Hematopoietic multipotent progenitor cell treated with erythropoietin and hydrocortisone succinate and interleukin-3 and kit ligand, for 17 days (in vitro differentiated cells): ENCODE data around the gene HOXD12.
A peak's percentile ranks its signal among the peaks of the same experiment; 100 is the strongest.

ENCODE experiments used
- DNase-seq: peaks from one replicate; pipeline ENCODE4 v3.0.0-alpha.2; 2015; ENCODE audit warnings: low spot score

Gene HOXD12

DNA sequence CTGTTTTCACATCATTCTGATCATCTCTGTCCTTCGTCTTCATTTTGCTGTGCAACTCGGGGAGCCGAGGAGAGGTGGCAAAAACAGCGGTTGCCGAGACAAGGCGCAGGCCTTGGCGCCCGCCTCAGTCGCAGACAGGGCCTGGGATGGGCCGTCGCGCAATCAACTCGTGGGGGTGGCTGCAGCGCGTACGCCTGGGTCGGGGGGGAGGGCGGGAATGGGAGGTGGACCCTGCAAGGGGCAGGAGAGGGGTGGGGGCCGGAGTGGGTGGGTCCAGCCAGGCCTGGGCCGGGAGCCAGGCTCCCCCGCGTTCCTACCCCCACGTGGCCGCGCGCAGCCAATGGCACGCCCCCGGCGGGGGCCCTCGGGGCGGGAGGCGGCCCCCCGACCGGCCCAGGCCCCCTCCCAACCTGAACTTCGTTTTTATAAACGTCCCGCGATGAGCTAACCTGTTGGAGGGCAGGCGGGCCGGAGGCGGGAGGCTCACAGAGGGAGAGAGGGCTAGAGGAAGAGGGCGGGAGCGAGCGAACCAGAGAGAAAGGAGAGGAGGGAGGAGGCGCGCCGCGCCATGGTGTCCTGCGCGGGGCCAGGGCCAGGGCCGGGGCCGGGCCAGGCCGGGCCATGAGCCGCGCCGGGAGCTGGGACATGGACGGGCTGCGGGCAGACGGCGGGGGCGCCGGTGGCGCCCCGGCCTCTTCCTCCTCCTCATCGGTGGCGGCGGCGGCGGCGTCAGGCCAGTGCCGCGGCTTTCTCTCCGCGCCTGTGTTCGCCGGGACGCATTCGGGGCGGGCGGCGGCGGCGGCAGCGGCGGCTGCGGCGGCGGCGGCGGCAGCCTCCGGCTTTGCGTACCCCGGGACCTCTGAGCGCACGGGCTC, 7.1 kb upstream of the HOXD12 start, which contains the start of gene HOXD13:
TSS of gene HOXD13 (plus strand) at position 452 of the 875 bp plus-strand sequence. CDS start at position 622, 170 bp downstream.
- no peak for DNase-seq

DNA sequence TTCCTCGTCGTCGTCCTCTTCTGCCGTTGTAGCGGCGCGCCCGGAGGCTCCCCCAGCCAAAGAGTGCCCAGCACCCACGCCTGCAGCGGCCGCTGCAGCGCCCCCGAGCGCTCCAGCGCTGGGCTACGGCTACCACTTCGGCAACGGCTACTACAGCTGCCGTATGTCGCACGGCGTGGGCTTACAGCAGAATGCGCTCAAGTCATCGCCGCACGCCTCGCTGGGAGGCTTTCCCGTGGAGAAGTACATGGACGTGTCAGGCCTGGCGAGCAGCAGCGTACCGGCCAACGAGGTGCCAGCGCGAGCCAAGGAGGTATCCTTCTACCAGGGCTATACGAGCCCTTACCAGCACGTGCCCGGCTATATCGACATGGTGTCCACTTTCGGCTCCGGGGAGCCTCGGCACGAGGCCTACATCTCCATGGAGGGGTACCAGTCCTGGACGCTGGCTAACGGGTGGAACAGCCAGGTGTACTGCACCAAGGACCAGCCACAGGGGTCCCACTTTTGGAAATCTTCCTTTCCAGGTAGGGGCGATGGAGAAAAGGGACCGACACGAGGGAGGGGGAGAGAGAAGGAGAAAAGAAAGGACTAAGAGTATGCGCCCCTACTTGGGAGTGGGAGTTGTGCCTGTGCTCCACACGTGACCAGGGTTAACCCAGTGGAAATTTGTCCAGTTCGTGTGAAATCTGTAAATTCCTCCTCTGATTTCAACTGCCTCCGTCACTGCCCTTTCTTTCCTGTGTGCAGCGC, 6.3 kb upstream of the HOXD12 start:
- DNase-seq = no peak

DNA sequence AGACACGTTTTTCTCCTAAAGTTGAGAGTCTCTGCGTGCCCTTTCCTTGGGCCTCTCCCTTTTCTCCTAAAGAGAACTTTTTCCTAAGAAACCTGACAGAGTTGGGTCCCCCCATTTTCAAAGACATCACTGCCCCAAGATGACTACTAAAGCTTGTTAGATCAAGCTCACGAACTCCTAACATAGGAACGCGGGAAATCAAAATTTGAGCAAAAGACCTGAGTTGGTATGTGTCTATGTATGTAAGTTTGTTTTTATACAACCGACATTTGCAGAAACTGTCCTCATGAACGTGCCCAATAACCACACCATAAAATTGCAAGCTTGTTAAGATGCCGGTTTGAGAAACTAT, 5.7 kb upstream of the HOXD12 start:
- no peak for DNase-seq

DNA sequence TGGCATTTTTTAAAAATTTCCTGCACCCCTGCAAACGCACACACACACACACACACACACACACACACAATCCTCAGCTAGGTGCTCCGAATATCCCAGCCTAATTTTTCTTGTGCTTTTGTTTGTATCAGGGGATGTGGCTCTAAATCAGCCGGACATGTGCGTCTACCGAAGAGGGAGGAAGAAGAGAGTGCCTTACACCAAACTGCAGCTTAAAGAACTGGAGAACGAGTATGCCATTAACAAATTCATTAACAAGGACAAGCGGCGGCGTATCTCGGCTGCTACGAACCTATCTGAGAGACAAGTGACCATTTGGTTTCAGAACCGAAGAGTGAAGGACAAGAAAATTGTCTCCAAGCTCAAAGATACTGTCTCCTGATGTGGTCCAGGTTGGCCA, 5.2 kb upstream of the HOXD12 start:
- no peak for DNase-seq

DNA sequence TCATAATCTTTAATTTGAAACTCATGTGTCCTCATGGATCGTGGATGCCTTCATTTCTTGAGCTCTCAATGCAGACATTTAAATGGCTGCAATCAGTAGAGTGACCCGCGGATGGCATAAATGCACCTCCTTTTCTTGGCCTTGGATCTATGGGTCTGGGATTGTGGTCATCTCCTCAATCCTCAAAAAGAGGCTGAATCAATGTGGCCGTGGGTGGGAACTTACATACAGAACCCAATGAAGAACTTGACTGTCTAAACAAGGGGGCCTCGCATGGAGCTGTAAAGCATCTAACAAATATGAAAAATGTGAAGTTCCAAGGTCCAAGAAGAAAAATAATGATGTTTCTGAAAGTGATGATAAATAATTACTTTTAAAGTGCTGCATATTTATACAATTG, 4.2 kb upstream of the HOXD12 start:
- DNase-seq = no peak

DNA sequence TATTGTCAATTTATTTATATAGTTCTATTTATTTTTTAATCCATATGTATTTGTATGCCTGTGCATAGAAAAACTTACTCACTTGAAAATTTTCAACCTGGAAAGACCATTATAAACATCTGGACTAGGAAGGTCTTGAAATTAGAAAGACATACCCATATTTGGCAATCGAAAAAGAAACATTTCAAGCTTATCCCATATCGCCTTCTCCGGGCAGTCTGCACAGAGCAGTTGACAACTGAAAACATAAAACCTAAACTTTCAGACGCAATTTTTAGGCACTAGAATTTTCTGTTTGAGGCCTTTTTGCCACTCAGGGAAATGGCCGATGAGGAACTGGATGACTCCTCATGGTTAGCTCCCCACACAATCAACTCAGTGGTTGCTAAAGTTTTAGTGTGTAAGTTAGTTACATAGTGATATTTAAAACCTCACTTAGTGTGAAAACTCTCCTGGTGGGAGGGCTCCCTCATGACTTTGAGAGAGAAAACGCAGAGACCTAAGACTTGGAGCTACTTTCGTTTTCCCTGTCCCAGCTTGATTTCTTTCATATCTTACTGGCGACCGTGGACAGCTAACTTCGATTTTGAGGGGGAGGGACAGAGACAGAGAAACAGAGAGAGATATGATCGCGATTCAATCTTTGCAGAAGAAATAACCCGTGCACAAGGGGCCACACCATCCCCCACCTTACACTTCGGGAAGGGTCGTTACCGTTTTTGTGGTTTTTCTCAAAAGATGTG, 3.2 kb upstream of the HOXD12 start:
- DNase-seq = no peak

DNA sequence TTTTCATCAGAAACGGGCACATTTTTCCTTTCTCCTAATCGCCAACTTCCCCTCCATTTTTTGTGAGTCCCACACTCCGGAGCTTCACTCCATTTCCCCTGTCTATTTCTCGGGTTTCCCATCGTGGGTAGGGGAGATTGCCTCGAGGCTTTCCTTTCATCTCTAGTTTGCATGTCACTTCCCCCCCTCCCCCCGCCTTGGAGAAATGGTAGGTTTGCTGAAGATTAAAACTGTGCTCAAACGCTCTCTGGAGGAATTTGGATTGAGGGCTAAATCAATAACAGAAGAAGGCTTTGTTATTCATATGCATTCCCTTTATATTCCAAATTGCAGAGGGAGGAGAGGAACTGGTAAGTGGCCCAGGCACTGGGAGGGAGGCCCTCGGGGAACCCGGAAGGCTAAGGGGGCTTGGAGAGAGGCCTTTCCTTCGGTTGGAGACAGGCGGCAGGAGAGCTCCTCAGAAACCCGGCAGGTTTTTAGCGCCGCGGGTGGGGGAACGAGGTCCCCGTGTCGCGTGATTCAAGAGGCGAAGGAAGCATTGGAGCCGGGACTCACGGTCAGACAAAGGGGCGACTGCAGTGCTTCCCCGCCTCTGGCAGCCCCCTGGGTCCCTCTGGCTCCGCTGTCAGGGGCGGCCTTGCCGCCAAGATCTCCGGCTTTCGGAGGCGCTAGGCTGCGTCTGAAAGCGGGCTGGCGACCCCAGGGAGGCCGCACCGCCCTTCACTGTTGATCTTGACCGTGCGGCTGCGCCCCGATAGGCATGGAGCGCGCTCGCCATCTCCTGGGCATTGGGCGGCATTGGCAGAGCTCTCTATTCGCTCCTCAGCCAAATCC, 2.4 kb upstream of the HOXD12 start:
- peak; percentile 18 for DNase-seq

DNA sequence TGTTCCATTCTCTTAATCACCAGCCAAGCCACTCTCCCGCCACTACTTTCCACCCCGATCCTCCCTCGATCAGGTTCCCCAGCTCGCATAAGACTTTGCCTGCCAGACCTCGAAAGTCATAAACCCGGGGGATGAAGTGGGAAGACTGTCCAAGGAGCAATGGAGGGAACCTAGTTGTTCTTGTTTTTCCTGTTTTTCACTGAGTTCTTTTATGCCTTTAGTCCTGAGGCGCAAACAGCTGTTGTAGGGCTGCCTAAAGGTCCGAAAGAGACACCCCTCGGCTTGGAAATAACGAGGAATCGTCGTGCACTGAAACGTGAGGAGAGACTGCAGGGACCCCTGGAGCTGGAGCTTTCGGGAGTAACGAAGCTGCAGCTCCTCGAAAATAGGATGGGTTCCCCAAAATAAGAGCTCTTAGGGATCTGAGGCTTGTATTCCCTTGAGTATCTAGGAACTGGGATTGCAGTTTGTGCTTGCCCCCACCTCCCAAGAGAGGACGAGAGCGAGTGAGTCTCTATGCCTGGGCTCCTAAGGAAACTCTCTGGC, 1.7 kb upstream of the HOXD12 start:
- no peak for DNase-seq

DNA sequence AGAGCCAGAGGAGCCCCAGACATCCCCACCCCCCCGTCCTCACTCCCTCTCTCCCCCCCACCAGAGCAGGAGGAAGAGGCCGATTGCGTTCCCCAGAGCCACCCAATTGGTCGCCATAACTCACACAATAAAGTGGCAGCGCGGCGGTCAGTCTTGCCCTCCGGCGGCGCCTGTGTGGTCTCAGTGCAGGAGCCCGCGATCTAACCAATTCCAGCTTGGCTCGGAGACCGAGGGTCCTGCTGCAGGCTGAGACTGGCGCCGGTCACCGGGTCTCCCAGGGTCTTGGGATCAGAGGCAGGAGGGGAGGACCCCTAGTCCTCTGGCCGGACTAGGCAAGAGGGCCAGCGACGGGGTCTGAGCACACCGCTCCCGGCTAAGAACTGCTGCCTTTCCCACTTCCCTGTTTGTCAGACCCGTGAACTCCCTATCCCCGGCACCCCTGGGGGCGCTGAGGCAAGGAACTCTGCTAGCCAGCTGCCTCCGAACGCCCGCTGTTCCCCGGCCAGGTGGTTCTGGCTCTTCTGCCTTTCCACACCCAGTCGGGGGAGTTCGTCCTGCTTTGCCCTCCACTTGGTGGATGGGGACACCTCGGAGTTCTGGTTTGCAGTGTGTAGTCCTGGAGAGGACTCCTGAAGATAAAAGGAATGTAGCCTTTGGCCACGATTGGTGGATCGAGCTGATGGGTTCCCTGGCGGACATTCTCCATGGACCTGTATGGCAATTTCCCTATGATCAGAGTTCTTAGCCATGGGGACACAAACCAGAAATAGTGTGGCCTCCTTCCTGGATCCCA, 1.0 kb upstream of the HOXD12 start:
- no peak for DNase-seq

DNA sequence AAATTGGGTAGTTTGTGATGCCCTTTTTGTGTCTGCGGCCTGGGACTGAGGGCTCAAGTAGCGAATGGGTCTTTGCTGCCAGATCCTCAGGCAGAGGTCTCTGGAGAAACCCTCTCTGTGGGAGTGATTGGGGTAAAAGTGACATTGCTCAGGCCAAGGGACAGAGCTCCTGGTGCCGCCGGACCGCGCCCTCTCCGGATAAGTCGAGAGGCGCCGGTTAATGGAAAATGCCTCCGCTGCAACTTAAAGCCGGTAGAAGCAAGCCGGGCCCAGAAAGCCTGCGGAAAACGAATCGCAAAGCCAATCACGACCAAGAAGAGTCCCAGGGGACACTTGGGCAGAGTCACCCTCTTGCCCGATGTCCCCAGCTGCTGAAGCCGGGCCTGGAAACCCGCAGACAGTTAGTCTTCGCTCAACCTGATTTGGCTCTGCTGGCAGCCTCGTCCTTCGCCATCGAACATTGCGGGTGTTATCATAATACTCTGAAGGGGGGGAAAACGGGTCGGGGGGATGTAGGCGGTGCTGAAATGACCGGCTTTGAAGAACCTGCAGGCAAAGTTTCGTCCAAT, 352 bp upstream of the HOXD12 start:
- no peak for DNase-seq

DNA sequence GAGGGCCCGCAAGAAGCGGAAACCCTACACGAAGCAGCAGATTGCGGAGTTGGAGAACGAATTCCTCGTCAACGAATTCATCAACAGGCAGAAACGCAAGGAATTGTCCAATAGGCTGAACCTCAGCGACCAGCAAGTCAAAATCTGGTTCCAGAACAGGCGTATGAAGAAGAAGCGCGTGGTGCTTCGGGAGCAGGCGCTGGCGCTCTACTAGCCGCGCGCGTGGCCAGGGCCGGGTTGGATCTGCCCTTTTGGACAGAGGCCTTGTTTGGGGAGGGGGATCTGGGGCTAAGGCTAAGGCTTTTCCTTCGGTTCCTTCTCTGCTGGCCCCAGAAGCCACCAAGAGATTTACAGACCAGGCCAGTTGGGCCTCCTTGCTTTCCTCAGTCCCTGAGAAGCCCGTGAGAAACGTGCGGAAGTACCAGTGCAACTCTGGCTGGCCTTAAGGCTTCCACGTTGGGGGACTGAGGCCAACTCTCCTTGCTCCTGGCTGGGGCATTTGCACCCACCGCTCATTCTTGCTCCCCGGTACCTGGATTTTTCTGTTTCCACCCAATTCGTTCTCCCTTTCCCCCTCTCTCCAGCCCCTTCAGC, 1.0 kb downstream of the HOXD12 start:
- DNase-seq = no peak

DNA sequence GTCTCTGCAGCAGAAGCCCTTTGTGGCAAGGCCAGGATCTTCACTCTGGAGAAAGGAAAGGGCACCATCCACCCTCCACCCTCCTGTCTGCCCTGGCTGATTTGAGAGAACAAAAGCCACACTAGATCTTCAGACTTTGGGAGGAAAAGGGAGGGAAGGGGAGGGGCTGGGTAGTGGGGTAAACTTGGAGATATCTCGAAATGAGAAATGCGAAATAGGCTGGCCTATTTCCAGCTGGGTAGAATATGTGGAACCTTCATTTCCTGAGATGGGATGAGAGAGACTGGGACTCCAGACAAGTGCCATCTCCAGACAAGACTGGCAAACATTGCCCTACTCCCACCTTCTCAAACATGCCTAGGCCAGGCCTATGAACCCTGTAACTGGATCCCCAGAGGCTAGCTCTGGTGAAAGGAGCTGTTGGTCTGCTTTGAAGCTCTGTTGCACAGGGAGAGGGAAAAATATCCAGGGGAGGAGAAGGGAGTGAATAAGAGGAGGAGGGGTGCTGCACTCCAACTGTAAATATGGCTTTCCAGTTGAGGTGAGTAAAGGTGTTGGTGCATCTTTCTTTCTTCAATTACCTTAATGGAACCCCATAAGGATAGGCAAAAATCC, 1.7 kb downstream of the HOXD12 start:
- DNase-seq = no peak

DNA sequence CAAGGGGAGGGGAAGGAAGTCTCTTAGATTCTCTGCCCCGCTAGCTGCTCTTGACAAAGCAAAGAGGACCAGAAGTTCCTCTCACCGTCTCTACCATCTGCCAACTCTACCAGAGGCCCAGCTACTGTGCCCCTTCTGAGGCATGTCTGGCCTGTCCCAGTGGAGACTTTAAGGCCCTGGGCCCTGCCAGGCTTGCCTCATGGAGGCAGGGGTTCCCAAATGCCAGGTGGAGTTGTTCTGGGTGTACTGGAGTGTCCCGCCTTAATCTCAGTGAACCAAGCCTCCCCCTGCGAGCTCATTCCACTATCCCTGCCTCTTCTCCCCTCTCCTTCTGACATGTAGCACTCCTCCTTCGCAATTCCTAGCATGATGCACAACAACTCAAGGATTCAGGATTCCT, 2.2 kb downstream of the HOXD12 start:
- no peak for DNase-seq

DNA sequence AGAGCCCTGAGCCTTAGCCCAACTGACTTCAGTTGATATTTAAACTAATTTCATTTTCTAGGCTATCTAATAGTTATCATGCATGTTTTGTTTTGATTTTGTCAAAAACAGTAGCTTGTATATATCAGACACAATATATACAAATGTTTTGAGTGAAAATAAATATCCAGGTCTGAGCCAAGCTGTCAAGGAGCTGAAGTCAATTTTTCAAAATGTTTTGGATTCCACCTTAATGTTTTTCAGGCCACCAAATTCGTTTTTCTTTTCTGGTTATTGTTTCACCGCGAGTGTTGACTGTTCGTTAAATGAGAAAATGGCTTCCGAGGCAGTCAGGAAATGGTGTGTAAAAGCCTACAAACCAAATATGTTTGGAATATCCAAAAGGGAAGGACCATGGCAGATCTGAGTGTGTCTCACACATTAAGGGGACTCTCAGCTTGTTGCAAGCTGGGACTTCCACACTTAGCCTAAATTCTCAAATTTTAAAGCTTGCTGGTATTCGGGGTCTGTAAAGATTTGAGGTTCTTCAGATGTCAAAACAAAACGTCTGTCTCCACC, 2.8 kb downstream of the HOXD12 start:
- no peak for DNase-seq

DNA sequence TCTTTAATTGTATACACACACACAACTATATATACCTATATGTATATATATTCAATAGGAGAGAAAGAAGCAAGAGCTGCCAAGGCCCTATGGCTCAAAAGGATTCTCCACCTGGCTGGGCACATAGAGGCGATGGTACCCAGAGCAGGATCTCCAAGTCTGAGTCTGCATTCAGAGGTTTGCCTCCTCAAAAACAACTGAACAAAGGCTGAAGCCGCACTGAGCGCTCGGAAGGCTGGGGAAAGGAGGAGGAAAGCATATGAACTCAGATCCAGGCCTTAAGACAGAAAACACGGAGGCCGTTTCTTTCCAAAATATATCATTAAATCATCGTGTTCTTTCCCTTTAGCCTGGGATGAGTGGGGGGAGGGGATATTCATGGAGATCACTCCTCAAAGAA, 3.6 kb downstream of the HOXD12 start:
- no peak for DNase-seq

DNA sequence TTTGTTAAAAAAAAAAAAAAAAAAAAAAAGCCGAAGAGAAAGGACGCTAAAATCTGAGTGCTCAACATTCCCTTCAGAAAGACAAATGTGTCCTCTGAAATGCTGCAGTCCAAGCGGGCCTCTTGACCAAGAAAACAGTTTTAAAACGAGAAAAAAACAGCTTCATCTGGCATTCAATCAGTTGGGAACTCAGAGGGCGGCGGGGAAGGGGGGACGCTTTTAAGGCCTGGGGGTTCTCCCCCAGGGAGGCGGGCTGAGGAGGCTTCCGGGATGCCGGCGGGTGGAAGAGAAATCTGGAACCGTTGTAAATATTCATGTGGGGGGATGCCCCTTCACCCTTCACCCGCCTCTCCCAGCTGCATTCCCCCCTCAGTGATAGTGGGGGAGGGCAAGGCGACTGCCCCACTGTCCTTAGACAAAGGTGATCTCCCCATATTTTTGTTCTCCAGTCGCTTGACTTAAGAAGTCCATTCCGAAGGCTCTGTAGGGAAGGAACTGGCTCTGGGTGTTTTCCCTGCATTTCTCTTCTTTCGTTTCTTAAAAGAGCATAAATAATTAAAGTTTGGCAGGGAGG, 4.2 kb downstream of the HOXD12 start:
- DNase-seq = no peak

DNA sequence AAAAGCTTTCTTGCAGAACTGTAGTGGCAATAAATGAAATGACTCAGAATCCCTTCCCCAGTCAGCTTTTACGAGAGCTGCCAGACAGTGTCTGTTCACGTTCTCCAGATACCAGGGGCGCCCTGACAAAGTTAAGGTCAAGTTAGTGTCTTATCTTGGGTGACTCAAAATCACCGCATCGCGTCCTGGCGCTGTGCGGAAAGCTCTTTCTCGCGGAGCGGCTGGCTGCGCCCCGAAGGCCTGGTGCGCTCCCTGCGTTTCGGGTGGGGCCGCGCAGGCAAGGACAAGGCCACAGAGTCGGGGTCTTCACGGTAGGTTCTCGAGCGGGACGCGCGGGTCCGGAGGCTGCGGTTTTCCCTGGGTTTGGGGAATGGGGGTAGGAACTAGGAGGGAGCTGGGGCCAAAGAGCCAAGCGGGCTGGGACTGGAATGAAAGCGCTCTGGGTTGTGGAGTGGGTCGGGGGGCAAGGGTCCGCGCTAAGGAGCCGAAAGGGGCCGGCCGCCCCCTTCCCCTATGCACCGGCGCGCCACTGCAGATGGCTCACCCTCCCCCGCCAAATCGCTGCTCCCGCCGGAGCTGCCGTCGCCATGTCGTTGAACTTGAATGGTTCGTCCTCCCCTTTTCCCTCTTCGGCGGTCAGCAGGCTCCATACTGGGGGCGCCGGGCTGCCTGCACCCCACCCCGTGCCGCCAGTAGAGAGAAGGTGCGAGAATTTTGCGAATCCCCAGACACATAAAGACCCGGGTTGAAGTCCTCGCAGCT, 4.9 kb downstream of the HOXD12 start:
- no peak for DNase-seq
